ENCODE data around the gene C22orf39. TPM values are rescaled to one million over a fixed set of nuclear protein-coding genes. Genes with fewer than 3 reads are reported as not detected.

Gene C22orf39
- total RNA-seq, 1 experiment from 2014 or later = 26.5 TPM

GRCh38 chr22:19405133-19405532 is 42.4 kb downstream of the C22orf39 start:
- Mint-ChIP-seq H3K27ac (no peak overlapping the region), H3K4me3 (no peak overlapping the region), H3K4me1 (no peaks in the 10 kb centered on the region), H3K27me3 (ENCODE audit: low read depth) (no peaks in the 10 kb centered on the region), H3K9me3 (no peaks in the 10 kb centered on the region), H3K36me3 (peaks cover 50% of the 10 kb centered on the region)
- ChIA-PET POLR2A (no interaction called here), CTCF (no interaction called here)
- TF ChIP-seq SOX15 (CRISPR knock-in tag; IDR thresholded peaks at IDR 0.05) (no peak), ATF6 (CRISPR knock-in tag; IDR thresholded peaks at IDR 0.05) (no peak)
- DNase-seq (ENCODE audit: low spot score) (no peak), ATAC-seq (no peak)

GRCh38 chr22:19404676-19405075 is 42.8 kb downstream of the C22orf39 start:
- DNase-seq (ENCODE audit: low spot score) (no peak), ATAC-seq (no peak)
- POLR2A ChIA-PET = no interaction called here
- Mint-ChIP-seq H3K27me3 (ENCODE audit: low read depth) (no peaks in the 10 kb centered on the region), H3K36me3 (peaks cover 47% of the 10 kb centered on the region), H3K4me3 (no peak overlapping the region), H3K9me3 (no peaks in the 10 kb centered on the region), H3K27ac (no peak overlapping the region), H3K4me1 (no peaks in the 10 kb centered on the region)
- CTCF ChIA-PET = no interaction called here
- TF ChIP-seq TP53 (CRISPR knock-in tag; IDR thresholded peaks at IDR 0.05) = no peak
- TF ChIP-seq STAT6 (CRISPR knock-in tag; conservative IDR thresholded peaks at IDR 0.05; ENCODE audit: low read depth) = no peak
- TF ChIP-seq NFE2L1 (CRISPR knock-in tag; IDR thresholded peaks at IDR 0.05) = no peak
- TF ChIP-seq FOXP4 (CRISPR knock-in tag; IDR thresholded peaks at IDR 0.05) = no peak
- TF ChIP-seq ETV6 (CRISPR knock-in tag; IDR thresholded peaks at IDR 0.05) = no peak
- no peak for TF ChIP-seq USF1 (CRISPR knock-in tag; IDR thresholded peaks at IDR 0.05)
- TF ChIP-seq ZNF671 (CRISPR knock-in tag; IDR thresholded peaks at IDR 0.05) = no peak
- no peak for TF ChIP-seq ZNF396 (CRISPR knock-in tag; IDR thresholded peaks at IDR 0.05; ENCODE audit: borderline replicate concordance)
- TF ChIP-seq ZNF263 (CRISPR knock-in tag; IDR thresholded peaks at IDR 0.05; ENCODE audit: low read depth) = no peak
- TF ChIP-seq ZNF121 (CRISPR knock-in tag; IDR thresholded peaks at IDR 0.05) = no peak

GRCh38 chr22:19402642-19403191 is 44.8 kb downstream of the C22orf39 start:
- no peaks in the 10 kb centered on the region for H3K9me3 Mint-ChIP-seq
- no peak overlapping the region for H3K4me3 Mint-ChIP-seq
- H3K36me3 Mint-ChIP-seq = peaks cover 44% of the 10 kb centered on the region
- H3K27me3 Mint-ChIP-seq (ENCODE audit: low read depth) = no peaks in the 10 kb centered on the region
- no peak for ATAC-seq
- H3K4me1 Mint-ChIP-seq = no peaks in the 10 kb centered on the region
- DNase-seq (ENCODE audit: low spot score) = no peak
- POLR2A ChIA-PET = no interaction called here
- no peak overlapping the region for H3K27ac Mint-ChIP-seq
- CTCF ChIA-PET = interaction anchor here (0.6 to 0.7 kb wide), 2 partner anchors 12 to 385 kb away, joined by 3 read pairs; no protein-coding TSS in a partner anchor
- TF ChIP-seq ZNF219 (CRISPR knock-in tag; IDR thresholded peaks at IDR 0.05; ENCODE audit: borderline replicate concordance) (no peak), GABPB1 (CRISPR knock-in tag; IDR thresholded peaks at IDR 0.05) (no peak), EMX1 (CRISPR knock-in tag; IDR thresholded peaks at IDR 0.05) (no peak), RORB (CRISPR knock-in tag; IDR thresholded peaks at IDR 0.05) (no peak), ELF4 (CRISPR knock-in tag; IDR thresholded peaks at IDR 0.05; ENCODE audit: low read depth) (no peak), AFF4 (CRISPR knock-in tag; IDR thresholded peaks at IDR 0.05; ENCODE audit: borderline replicate concordance) (no peak), ZNF671 (CRISPR knock-in tag; IDR thresholded peaks at IDR 0.05) (no peak), FOXP1 (CRISPR knock-in tag; IDR thresholded peaks at IDR 0.05; ENCODE audit: borderline replicate concordance) (no peak), JUN (CRISPR knock-in tag; IDR thresholded peaks at IDR 0.05) (no peak), E2F5 (CRISPR knock-in tag; IDR thresholded peaks at IDR 0.05) (no peak), ZNF263 (CRISPR knock-in tag; IDR thresholded peaks at IDR 0.05; ENCODE audit: low read depth) (no peak), NFE2L1 (CRISPR knock-in tag; IDR thresholded peaks at IDR 0.05) (no peak)
